ENCODE data around the gene HTR1E. TPM values are rescaled to one million over a fixed set of nuclear protein-coding genes. Genes with fewer than 3 reads are reported as not detected.
A peak's percentile ranks its signal among the peaks of the same experiment; 100 is the strongest.
"Not testable (repeated sequence)": the region's sequence is repeated elsewhere in the genome, so short reads cannot be mapped to it uniquely, and the experiment has no call there.

HTR1E gene, protein sequence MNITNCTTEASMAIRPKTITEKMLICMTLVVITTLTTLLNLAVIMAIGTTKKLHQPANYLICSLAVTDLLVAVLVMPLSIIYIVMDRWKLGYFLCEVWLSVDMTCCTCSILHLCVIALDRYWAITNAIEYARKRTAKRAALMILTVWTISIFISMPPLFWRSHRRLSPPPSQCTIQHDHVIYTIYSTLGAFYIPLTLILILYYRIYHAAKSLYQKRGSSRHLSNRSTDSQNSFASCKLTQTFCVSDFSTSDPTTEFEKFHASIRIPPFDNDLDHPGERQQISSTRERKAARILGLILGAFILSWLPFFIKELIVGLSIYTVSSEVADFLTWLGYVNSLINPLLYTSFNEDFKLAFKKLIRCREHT
- total RNA-seq: not detected in 2 replicates

DNA sequence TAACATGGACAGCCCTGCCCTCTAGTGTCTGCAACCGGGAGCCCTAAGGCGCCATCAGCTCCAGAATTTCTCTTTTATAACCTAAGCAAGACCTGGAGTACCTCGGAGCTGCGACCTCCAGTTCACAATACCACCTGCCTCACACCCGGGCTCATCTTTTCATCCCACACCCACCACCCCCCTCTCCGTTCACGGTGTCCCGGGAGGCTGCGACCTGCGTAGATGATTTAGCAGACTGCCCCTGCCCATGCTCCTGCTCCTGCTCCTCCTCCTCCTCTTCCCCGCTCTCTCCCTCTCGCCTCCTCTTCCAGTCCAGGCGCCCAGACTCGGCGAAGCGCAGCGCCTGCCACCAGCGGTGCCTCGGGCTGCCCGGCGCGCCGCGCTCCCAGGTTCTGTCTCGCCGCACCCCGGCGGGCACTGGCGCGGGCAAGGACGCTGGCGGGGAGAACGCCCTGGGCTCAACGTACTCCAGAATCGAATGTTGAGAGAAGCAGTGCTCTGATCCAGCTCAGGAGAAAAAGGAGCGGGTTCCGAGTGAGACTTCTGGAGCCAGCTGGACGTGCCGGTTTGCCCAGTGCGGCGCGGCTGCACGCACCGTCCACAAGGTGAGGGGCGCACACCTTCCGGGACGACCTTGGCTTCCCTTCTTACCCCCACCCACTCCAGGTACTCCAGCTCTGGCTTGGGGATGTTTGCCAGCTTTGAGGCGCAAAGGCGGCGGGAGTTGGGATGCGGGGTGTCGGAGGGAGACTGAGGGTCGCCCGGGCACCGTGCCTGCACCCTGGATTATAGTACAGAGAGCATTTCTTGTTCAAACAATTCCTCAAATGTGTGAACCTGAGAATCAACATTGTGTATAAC is at the start of gene HTR1E:
Gene HTR1E, plus strand, starts transcription at position 310 of the 861 bp plus-strand sequence. CDS start 77,807 bp downstream, outside the sequence.
- peak; percentile 11 for DNase-seq (ENCODE audit: low read depth)
- Histone ChIP-seq H3K36me3 (ENCODE audit: control insufficient read depth, insufficient read depth, low read length) (no peaks in the 10 kb centered on the region), H3K4me3 (ENCODE audit: low read depth, low read length) (peak within 1 kb of the TSS; percentile 13), H3K27me3 (ENCODE audit: control insufficient read depth, insufficient read depth, low read length) (peaks cover 11% of the 10 kb centered on the region)
- TF ChIP-seq, protein P1, sequence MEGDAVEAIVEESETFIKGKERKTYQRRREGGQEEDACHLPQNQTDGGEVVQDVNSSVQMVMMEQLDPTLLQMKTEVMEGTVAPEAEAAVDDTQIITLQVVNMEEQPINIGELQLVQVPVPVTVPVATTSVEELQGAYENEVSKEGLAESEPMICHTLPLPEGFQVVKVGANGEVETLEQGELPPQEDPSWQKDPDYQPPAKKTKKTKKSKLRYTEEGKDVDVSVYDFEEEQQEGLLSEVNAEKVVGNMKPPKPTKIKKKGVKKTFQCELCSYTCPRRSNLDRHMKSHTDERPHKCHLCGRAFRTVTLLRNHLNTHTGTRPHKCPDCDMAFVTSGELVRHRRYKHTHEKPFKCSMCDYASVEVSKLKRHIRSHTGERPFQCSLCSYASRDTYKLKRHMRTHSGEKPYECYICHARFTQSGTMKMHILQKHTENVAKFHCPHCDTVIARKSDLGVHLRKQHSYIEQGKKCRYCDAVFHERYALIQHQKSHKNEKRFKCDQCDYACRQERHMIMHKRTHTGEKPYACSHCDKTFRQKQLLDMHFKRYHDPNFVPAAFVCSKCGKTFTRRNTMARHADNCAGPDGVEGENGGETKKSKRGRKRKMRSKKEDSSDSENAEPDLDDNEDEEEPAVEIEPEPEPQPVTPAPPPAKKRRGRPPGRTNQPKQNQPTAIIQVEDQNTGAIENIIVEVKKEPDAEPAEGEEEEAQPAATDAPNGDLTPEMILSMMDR (IDR thresholded peaks at IDR 0.05; ENCODE audit: insufficient read depth, low read length, severe bottlenecking): peak; percentile 67
- no peak for FAIRE-seq

DNA sequence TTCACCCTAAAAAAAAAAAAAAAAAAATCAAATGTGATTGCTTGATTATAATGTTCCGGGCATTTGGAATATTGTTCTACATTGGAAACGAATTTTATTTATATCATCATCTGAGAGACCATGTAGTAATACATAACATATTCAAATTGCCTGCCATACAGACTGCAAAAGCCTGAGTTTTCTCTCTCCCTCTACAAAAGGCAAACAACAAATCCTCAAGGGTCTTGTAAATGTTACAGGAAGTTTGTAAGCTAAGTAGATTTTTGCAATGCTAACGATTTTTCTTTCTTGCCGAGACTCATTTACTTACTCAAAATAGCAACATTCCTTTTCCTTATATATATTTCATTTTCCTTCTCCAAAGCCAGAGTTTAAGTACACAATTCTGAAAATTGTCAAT is 49.0 kb upstream of the HTR1E start:
- DNase-seq (ENCODE audit: low read depth) (no peak), FAIRE-seq (no peak)
- TF ChIP-seq, protein P1 (IDR thresholded peaks at IDR 0.05; ENCODE audit: insufficient read depth, low read length, severe bottlenecking): no peak
- Histone ChIP-seq H3K4me3 (ENCODE audit: low read depth, low read length) (no peak overlapping the region), H3K36me3 (ENCODE audit: control insufficient read depth, insufficient read depth, low read length) (no peaks in the 10 kb centered on the region), H3K27me3 (ENCODE audit: control insufficient read depth, insufficient read depth, low read length) (no peaks in the 10 kb centered on the region)

DNA sequence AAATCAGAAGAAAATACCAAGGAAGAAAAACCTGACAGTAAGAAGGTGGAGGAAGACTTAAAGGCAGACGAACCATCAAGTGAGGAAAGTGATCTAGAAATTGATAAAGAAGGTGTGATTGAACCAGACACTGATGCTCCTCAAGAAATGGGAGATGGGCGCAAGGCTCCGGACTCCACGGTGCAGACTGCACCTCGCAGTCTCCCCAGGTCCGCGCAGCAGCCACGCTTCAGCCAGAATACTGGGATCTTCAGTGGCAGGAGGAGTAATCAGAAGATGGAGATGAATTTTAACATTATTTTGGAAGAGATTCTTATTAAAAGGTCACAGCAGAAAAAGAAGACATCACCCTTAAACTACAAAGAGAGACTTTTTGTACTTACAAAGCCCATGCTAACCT is 40.1 kb upstream of the HTR1E start:
- not testable (repeated sequence) for H3K36me3 ChIP-seq (ENCODE audit: control insufficient read depth, insufficient read depth, low read length); FAIRE-seq

DNA sequence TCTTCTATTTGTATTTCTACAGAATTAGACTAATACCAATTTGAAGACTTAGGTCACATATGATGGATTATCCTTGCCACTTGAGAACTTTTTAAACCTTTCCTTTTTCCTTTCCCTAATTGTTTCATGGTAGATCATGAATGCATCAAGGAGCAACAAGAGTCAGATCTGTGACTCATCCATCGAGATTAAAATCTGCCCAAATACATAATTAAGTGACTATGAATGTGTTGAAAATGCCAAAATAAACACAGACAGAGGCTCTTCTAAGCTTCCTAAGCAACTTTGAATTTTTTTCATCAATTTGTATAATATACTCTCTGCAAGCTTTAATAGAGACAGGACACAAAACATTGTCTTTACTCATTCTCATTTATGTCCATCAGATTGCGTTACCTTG is 23.5 kb upstream of the HTR1E start:
- FAIRE-seq (no peak), DNase-seq (ENCODE audit: low read depth) (no peak)
- TF ChIP-seq, protein P1 (IDR thresholded peaks at IDR 0.05; ENCODE audit: insufficient read depth, low read length, severe bottlenecking): no peak
- no peaks in the 10 kb centered on the region for H3K36me3 ChIP-seq (ENCODE audit: control insufficient read depth, insufficient read depth, low read length)
- no peaks in the 10 kb centered on the region for H3K27me3 ChIP-seq (ENCODE audit: control insufficient read depth, insufficient read depth, low read length)
- no peak overlapping the region for H3K4me3 ChIP-seq (ENCODE audit: low read depth, low read length)

More for the DNA sequence above, 40.1 kb upstream of the HTR1E start:
- not testable (repeated sequence) for DNase-seq (ENCODE audit: low read depth); H3K27me3 ChIP-seq (ENCODE audit: control insufficient read depth, insufficient read depth, low read length); H3K4me3 ChIP-seq (ENCODE audit: low read depth, low read length)

DNA sequence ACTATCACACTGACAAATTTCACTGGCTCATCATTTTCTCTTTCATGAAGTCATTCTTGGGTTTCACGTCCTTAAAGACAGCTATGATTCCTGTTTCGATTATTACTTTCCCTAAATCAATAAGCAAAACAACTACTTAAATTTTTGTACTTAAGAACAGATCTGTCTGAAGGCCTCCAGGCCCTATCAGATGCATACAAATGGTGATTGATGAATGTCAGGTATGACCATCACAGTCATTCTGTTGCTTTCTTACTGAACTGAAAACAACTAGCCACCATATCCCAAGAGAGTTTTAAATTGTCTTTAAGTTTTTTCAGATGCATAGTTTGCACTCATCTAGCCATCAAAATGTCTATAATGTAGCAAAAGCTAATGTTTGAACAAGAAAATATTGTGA is 20.9 kb upstream of the HTR1E start:
- TF ChIP-seq, protein P1 (IDR thresholded peaks at IDR 0.05; ENCODE audit: insufficient read depth, low read length, severe bottlenecking): no peak
- Histone ChIP-seq H3K36me3 (ENCODE audit: control insufficient read depth, insufficient read depth, low read length) (no peaks in the 10 kb centered on the region), H3K4me3 (ENCODE audit: low read depth, low read length) (no peak overlapping the region), H3K27me3 (ENCODE audit: control insufficient read depth, insufficient read depth, low read length) (no peaks in the 10 kb centered on the region)
- FAIRE-seq (no peak), DNase-seq (ENCODE audit: low read depth) (no peak)

DNA sequence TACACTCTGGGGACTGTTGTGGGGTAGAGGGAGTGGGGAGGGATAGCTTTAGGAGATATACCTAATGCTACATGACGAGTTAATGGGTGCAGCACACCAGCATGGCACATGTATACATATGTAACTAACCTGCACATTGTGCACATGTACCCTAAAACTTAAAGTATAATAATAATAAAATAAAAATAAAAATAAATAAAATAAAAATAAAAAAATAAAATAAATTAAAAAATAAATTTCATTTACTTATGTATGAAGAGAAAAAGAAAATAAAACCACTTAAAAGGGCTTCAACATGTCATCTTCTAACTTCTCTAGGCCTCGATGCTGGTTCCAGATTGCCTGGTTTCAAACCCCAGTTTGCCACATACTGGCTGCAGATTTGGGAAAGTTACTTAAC is 10.2 kb upstream of the HTR1E start:
- H3K4me3 ChIP-seq (ENCODE audit: low read depth, low read length); H3K27me3 ChIP-seq (ENCODE audit: control insufficient read depth, insufficient read depth, low read length); H3K36me3 ChIP-seq (ENCODE audit: control insufficient read depth, insufficient read depth, low read length); DNase-seq (ENCODE audit: low read depth); FAIRE-seq: not testable (repeated sequence)

DNA sequence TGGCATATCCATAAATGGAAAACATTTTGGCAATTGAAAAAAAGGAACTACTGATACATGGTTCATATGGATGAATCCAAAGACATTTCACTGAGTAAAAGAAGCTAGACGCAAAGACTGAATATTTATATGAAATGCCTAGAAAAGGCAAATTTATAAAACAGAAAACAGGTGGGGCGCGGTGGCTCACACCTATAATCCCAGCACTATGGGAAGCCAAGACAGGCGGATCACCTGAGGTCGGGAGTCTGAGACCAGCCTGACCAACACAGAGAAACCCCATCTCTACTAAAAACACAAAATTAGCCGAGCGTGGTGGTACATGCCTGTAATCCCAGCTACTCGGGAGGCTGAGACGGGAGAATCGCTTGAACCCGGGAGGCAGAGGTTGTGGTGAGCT is 9.5 kb upstream of the HTR1E start:
- not testable (repeated sequence) for H3K4me3 ChIP-seq (ENCODE audit: low read depth, low read length); FAIRE-seq; DNase-seq (ENCODE audit: low read depth); H3K27me3 ChIP-seq (ENCODE audit: control insufficient read depth, insufficient read depth, low read length); H3K36me3 ChIP-seq (ENCODE audit: control insufficient read depth, insufficient read depth, low read length)
